Mammary microvascular endothelial cell (primary cell): ENCODE results near the gene HBZ. TPM values are rescaled to one million over a fixed set of nuclear protein-coding genes. Genes with fewer than 3 reads are reported as not detected.

Source experiments
- total RNA-seq: library from RNA; depleted of rRNA; stranded (reverse); fragments of >200 nt; gene quantifications from 2 replicates; pipeline ENCODE4 v1.2.3, GENCODE V29; 2015

Gene HBZ
- total RNA-seq = not detected in 2 replicates

GRCh38 chr16:152141-153128 is at the start of gene HBZ:
Gene HBZ (plus strand): TSS chr16:152644. CDS start chr16:152910, 266 bp downstream.

GRCh38 chr16:165539-166374 is 13.3 kb downstream of the HBZ start, which contains the start of gene HBM:
Gene HBM (plus strand): TSS chr16:165978. CDS start chr16:165998, 20 bp downstream.

GRCh38 chr16:172374-172941 is 20.0 kb downstream of the HBZ start, which contains the start of gene HBA2:
Gene HBA2 (plus strand): TSS chr16:172876. CDS start chr16:172913, 37 bp downstream.

GRCh38 chr16:176477-177382 is 24.3 kb downstream of the HBZ start, which contains the start of gene HBA1:
Gene HBA1 (plus strand): TSS chr16:176680. CDS start chr16:176717, 37 bp downstream.

GRCh38 chr16:180101-180675 is 27.7 kb downstream of the HBZ start, which contains the start of gene HBQ1:
Gene HBQ1 (plus strand): TSS chr16:180459. CDS start chr16:180487, 28 bp downstream.

Other genes with a start within 250 kb of the HBZ start
- gene POLR3K, start 99.0 kb upstream of the HBZ start, total RNA-seq = 13.7 and 14.9 TPM in 2 replicates
- 47.7 and 50.8 TPM in 2 replicates for gene SNRNP25, start 98.8 kb upstream of the HBZ start, total RNA-seq
- gene RHBDF1, start 80.0 kb upstream of the HBZ start, total RNA-seq = 23.3 and 28.7 TPM in 2 replicates
- 132 and 144 TPM in 2 replicates for gene MPG, start 74.4 kb upstream of the HBZ start, total RNA-seq
- 18.8 and 20.7 TPM in 2 replicates for gene NPRL3, start 14.0 kb upstream of the HBZ start, total RNA-seq
- not detected in 2 replicates for gene HBM, start 13.3 kb downstream of the HBZ start, total RNA-seq
- gene HBA2, start 20.2 kb downstream of the HBZ start, total RNA-seq = not detected in 2 replicates
- gene HBA1, start 24.0 kb downstream of the HBZ start, total RNA-seq = not detected in 2 replicates
- gene HBQ1, start 27.8 kb downstream of the HBZ start, total RNA-seq = not detected in 2 replicates
- gene LUC7L, start 76.8 kb downstream of the HBZ start, total RNA-seq = 30.8 and 35.3 TPM in 2 replicates
- 53.7 and 82.6 TPM in 2 replicates for gene FAM234A, start 82.2 kb downstream of the HBZ start, total RNA-seq
- 0.25 and 1.1 TPM in 2 replicates for gene RGS11, start 123.3 kb downstream of the HBZ start, total RNA-seq
- gene ARHGDIG, start 127.9 kb downstream of the HBZ start, total RNA-seq = 0.20 and 2.0 TPM in 2 replicates
- 0.07 TPM in 1 of 2 replicates, not detected in the other for gene PDIA2, start 130.5 kb downstream of the HBZ start, total RNA-seq
- 19.2 and 23.7 TPM in 2 replicates for gene AXIN1, start 200.1 kb downstream of the HBZ start, total RNA-seq
- gene MRPL28, start 217.9 kb downstream of the HBZ start, total RNA-seq = 146 and 154 TPM in 2 replicates
- 55.5 and 64.6 TPM in 2 replicates for gene PGAP6, start 229.3 kb downstream of the HBZ start, total RNA-seq
- 125 and 136 TPM in 2 replicates for gene NME4, start 244.6 kb downstream of the HBZ start, total RNA-seq
- gene DECR2, start 249.2 kb downstream of the HBZ start, total RNA-seq = 27.5 and 30.7 TPM in 2 replicates